Lung (tissue), 12 donors: ENCODE results near the gene NTN5. TPM values are rescaled to one million over a fixed set of nuclear protein-coding genes. Genes with fewer than 3 reads are reported as not detected.

Experiments
- ATAC-seq: fragments of 200-7000 bp; cut with Tn5 transposase; one replicate; pipeline ENCODE4 v1.9.1; 2020; ENCODE audit warnings: moderate number of reproducible peaks; ENCODE audit not compliant: insufficient read depth, low FRiP score
- DNase-seq, 3 donors: peaks; one replicate each; pipeline ENCODE4 v3.0.0-alpha.2; 2013 to 2017
- H3K27ac ChIP-seq, 2 donors: one replicate each; pipeline ENCODE4 v1.5.1; 2013; ENCODE audit warnings: mild to moderate bottlenecking in 2 of 2, moderate library complexity in 2 of 2, control low read depth in 1 of 2, inconsistent platforms in 1 of 2, low read depth in 1 of 2, low read length in 1 of 2
- H3K27me3 ChIP-seq, 3 donors: one replicate each; pipeline ENCODE4 v1.5.1; 2013; ENCODE audit warnings: low read length in 2 of 3; ENCODE audit not compliant: control insufficient read depth in 3 of 3, insufficient read depth in 3 of 3
- H3K36me3 ChIP-seq, 4 donors: one replicate each; pipeline ENCODE4 v1.5.1; 2013; ENCODE audit warnings: low read length in 4 of 4, mild to moderate bottlenecking in 1 of 4, moderate library complexity in 1 of 4; ENCODE audit not compliant: control insufficient read depth in 4 of 4, insufficient read depth in 4 of 4
- H3K4me1 ChIP-seq, 5 donors: one replicate each; pipeline ENCODE4 v1.5.1; 2013; ENCODE audit warnings: low read length in 5 of 5, mild to moderate bottlenecking in 2 of 5, moderate library complexity in 1 of 5; ENCODE audit not compliant: control insufficient read depth in 5 of 5, insufficient read depth in 5 of 5
- H3K4me3 ChIP-seq: one replicate; pipeline ENCODE4 v1.5.1; 2013; ENCODE audit warnings: mild to moderate bottlenecking, control low read depth, moderate library complexity
- H3K9ac ChIP-seq, 2 donors: one replicate each; pipeline ENCODE4 v1.5.1; 2013; ENCODE audit warnings: low read length in 2 of 2, control low read depth in 1 of 2; ENCODE audit not compliant: insufficient read depth in 1 of 2
- H3K9me3 ChIP-seq, 4 donors: one replicate each; pipeline ENCODE4 v1.5.1; 2013; ENCODE audit warnings: low read length in 3 of 4, mild to moderate bottlenecking in 1 of 4, moderate library complexity in 1 of 4; ENCODE audit not compliant: control insufficient read depth in 4 of 4, insufficient read depth in 3 of 4
- WGBS, 2 donors: extraction: QIAGEN DNeasy Blood & Tissue Kit; methylation state at CpG; one replicate each; pipeline ENCODE4 v1.1.7; 2013; 5-methylcytosine and 5-hydroxymethylcytosine counted together
- polyA plus RNA-seq, 2 donors: library from polyadenylated mRNA; stranded (reverse); fragments of 200-250 nt; gene quantifications; one replicate each; pipeline ENCODE4 v1.2.1, GENCODE V29; 2013
- total RNA-seq, 2 donors: library from RNA; depleted of rRNA in 1 of 2; stranded (reverse); fragments of >200 nt in 1 of 2; gene quantifications; one replicate each; pipeline ENCODE4 v1.2.1, GENCODE V29; 2014 to 2021
- TF ChIP-seq, protein P1 (sequence below): IDR thresholded peaks from 2 replicates; pipeline ENCODE4 v1.5.1; 2012; ENCODE audit warnings: mild to moderate bottlenecking; ENCODE audit errors: control extremely low read depth, extremely low read depth
- donor health status: control.
- donor health status: control.
- donor health status: Bipolar disorder and iron deficiency.
- donor health status: healthy.
- donor health status: DM: yes; HTN: yes; CAD: no.

The NTN5 gene
- total and polyA plus RNA-seq, 4 donors = 0.11 to 0.28 (median 0.27) TPM

DNA sequence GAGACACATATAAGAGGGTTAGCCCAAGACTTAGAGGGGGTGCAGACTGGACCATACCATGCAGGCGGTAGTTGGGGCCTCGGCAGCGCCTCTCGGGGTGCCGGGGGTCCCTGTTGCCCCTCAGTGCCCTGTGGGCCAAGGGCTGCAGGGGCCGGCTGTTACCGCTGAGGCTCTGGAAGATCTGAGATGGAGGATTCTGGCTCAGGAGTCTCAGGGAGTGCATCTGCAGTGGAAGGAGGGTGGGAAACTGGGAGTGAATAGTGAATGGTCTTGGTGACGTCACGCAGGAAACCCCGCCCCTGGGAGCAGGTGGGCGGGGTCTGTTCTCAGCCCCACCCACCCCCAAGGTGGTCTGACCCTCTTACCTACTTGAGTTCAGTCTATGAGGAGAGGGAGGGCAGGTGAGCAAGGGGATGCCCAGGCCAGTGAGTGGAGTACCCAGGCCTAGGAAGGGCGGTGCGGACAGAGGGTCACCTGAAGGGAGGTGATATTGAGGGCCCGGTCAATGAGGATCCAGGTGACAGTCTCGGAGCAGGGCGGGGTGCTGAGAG, 33.9 kb downstream of the NTN5 start:
- ATAC-seq (no peak), DNase-seq (no peak)
- Histone ChIP-seq H3K4me1 (peaks cover 0 to 32% (median 9%) of the 10 kb centered on the region in 5 donors), H3K4me3 (no peak overlapping the region), H3K9me3 (no peaks in the 10 kb centered on the region), H3K27ac (peak overlapping the region in 1 of 2 donors; percentile 93), H3K27me3 (peaks cover 0 to 9% (median 0%) of the 10 kb centered on the region in 3 donors), H3K36me3 (no peaks in the 10 kb centered on the region), H3K9ac (no peak overlapping the region)
- WGBS, 2 donors = 80 to 83% methylated on average over 16 of the region's 16 CpGs
- TF ChIP-seq, protein P1, sequence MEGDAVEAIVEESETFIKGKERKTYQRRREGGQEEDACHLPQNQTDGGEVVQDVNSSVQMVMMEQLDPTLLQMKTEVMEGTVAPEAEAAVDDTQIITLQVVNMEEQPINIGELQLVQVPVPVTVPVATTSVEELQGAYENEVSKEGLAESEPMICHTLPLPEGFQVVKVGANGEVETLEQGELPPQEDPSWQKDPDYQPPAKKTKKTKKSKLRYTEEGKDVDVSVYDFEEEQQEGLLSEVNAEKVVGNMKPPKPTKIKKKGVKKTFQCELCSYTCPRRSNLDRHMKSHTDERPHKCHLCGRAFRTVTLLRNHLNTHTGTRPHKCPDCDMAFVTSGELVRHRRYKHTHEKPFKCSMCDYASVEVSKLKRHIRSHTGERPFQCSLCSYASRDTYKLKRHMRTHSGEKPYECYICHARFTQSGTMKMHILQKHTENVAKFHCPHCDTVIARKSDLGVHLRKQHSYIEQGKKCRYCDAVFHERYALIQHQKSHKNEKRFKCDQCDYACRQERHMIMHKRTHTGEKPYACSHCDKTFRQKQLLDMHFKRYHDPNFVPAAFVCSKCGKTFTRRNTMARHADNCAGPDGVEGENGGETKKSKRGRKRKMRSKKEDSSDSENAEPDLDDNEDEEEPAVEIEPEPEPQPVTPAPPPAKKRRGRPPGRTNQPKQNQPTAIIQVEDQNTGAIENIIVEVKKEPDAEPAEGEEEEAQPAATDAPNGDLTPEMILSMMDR = no peak

- TF ChIP-seq, protein P1 = no peak
- peaks cover 0 to 9% (median 0%) of the 10 kb centered on the region in 3 donors for H3K27me3 ChIP-seq
- H3K9ac ChIP-seq = peak overlapping the region; percentile 44 to 93
- peak overlapping the region; percentile 93 to 96 for H3K27ac ChIP-seq
- no peaks in the 10 kb centered on the region for H3K36me3 ChIP-seq
- peaks cover 0 to 34% (median 14%) of the 10 kb centered on the region in 5 donors for H3K4me1 ChIP-seq
- no peaks in the 10 kb centered on the region for H3K9me3 ChIP-seq
- H3K4me3 ChIP-seq = peak overlapping the region; percentile 32
- ATAC-seq (peak; percentile 43), DNase-seq (peak; percentile 93 to 97 (median 94))
- WGBS, 2 donors = 5 to 7% methylated on average over 28 to 29 of the region's 29 CpGs
Measured at GRCh38 chr19:48637948-48638830, 34.6 kb downstream of the NTN5 start.

- Histone ChIP-seq H3K36me3 (peaks cover 0 to 4% (median 0%) of the 10 kb centered on the region in 4 donors), H3K9me3 (no peaks in the 10 kb centered on the region), H3K4me1 (peaks cover 0 to 34% (median 14%) of the 10 kb centered on the region in 5 donors), H3K4me3 (no peak overlapping the region), H3K27ac (peak overlapping the region; percentile 93 to 96), H3K27me3 (peaks cover 0 to 9% (median 0%) of the 10 kb centered on the region in 3 donors), H3K9ac (peak overlapping the region; percentile 44 to 93)
- TF ChIP-seq, protein P1 = no peak
- WGBS, 2 donors = 0% methylated on average over 38 of the region's 38 CpGs
- ATAC-seq (peak; percentile 78), DNase-seq (peak; percentile 99 to 100 (median 99))
Measured at GRCh38 chr19:48637449-48637947, 35.3 kb downstream of the NTN5 start.
